HG03196 (cell line): ENCODE measurements around the gene NXN.
"Not testable (repeated sequence)": the region's sequence is repeated elsewhere in the genome, so short reads cannot be mapped to it uniquely, and the experiment has no call there.

Experiments
- ATAC-seq: cut with Tn5 transposase; IDR thresholded peaks from one replicate; pipeline ENCODE4 v1.9.1; 2021; ENCODE audit not compliant: unreplicated experiment

NXN gene

DNA sequence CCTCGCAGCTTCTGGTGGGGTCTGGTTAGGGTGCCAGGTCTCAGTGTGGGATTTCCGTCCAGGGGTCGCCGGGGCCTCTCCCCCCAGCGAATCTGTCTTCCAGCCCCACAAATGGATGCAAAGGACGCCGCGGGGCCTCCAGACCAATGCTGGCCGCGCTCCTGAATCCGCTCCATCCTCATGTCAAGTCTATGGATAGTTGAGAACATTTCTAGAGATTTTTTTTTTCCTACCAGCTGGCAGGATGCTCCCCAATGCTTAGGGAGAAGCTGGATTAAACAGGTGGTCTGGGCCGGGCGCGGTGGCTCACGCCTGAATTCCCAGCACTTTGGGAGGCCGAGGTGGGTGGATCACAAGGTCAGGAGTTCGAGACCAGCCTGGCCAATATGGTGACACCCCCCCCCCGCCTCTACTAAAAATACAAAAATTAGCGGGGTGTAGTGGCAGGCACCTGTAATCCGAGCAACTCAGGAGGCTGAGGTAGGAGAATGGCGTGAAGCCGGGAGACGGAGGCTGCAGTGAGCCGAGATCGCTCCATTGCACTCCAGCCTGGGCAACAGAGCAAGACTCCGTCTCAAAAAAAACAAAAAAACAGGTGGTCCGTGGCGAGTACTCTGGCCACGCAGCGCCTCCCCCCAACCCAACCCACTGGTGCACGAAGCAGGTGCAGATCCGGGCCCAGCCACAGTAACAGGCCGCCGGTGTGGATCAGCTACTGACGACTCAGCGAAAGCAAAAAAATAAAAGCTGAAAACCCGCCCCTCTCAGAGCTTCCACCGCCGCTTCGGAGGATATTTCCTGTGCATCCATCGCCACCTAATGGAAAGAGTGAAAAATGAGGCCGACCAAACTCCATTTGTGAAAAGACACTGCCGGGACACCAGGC is 1.1 kb upstream of the NXN start:
- peak; percentile 47 for ATAC-seq

DNA sequence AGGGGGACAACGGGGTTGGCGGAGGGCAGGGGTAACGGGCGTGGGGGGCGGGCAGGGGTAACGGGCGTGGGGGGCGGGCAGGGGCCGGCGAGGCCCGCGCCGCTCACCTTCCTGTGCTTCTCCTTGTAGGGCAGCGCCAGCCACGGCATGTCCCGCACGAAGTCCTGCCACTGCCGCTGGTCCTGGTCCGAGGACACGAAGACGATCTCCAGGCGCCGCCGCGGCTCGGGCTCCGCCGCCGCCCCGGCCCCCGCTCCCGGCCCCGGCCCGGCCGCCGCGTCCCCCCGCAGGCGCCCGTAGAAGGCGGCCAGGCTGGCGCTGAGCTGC is 401 bp downstream of the NXN start:
- ATAC-seq, result no peak

DNA sequence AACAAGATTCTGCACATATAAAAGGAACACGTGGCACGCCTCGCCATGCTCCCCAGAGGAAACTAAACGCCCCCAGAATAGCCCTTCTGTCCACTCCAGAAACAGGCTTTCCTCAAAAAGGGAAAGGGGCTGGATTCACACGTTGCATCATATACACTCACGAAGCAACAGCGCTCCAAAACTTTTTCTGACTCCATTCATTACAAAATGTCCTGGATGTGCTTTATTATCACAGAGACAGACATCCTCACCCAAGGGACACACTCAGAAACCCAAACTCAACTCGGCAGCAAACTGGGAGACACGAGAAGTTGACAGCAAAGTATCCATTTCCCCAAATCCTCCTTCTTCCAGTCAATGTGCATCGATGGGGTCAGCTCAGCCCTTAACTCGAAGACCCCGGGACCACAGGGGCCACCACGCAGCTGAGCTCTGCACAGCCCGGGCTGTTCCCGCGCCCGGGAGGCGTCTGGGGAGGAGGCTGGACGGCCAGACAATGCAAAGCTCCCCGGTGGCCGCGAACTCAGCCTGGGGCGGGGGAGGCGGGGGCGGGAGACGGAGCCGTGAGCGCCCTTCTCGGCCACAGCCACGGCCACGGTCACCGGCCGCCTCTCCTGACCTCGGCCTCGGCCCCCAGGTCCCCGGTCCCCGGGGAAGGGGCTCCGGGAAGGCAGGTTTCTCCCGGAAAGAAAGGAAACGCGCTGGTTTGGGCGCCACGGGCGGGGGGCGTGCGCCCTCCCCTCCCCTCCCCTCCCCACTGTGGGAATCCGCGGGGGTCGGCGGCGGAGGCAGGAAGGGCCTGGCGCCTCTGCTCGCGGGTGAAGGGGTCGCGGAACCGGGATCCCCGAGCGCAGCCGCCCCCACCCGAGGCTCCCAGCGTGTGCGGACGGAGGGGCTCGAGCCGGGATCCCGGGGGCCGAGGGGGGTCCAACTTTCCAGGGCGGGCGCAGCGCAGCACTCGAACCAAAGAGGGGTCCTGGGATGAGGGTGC is 1.2 kb downstream of the NXN start:
- no peak for ATAC-seq

GRCh38 chr17:977166-977565 is 2.4 kb downstream of the NXN start:
- no peak for ATAC-seq

DNA sequence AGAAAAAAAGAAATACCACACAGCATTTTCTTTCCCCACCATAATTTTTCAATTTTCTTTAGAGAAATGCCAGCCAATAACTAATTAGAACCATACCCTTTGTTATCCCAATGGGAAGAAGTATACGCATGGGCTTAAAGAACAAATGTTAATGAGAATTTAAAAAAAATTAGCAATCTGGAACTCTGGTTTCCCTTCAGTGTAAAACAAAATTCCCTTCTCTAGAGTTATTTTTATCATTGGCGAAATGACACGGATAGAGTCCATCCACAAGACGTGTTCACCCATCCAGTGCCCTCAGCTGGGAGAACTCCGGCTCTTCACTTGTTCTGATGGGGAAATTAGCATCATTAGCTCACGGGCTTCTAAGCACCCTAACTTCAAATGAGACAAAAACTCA is 3.3 kb downstream of the NXN start:
- no peak for ATAC-seq

- ATAC-seq, result no peak
Observed at GRCh38 chr17:975371-975915, 4.1 kb downstream of the NXN start.

- ATAC-seq, result not testable (repeated sequence)
Observed at GRCh38 chr17:974778-975177, 4.8 kb downstream of the NXN start.

DNA sequence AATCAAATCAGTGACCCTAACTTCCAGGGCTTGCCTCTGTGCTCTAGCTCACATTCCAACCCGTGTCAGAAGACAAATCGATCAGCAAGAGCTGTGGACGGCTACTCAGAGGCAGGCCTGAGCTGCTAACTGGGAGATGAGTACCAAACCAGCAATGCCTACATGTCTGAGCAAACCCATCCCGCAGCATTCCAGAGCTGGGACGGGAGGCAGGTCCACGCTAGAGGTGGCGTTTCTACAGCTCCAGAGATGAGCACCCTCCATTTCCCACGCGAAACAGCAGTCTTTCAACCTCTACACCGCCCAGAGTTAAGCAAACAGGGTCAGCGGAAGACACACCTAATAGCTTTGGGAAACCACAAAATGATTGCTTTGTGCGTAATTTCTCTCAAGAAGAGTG is 6.5 kb downstream of the NXN start:
- no peak for ATAC-seq

DNA sequence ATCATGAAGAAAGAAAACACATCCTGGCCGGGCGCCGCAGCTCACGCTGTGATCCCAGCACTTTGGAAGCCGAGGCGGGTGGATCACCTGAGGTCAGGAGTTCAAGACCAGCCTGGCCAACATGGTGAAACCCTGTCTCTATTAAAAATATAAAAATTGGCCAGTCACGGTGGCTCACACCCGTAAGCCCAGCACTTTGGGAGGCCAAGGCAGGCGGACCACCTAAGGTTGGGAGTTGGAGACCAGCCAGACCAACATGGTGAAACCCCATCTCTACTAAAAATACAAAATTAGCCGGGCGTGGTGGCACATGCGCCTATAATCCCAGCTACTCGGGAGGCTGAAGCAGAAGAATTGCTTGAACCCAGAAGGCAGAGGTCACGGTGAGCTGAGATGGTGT is 7.7 kb downstream of the NXN start:
- not testable (repeated sequence) for ATAC-seq

GRCh38 chr17:970364-970763 is 9.2 kb downstream of the NXN start:
- no peak for ATAC-seq

- ATAC-seq, result no peak
Observed at GRCh38 chr17:969811-970355, 9.7 kb downstream of the NXN start.

GRCh38 chr17:968812-969730 is 10.5 kb downstream of the NXN start:
- ATAC-seq, result no peak

GRCh38 chr17:967122-967521 is 12.5 kb downstream of the NXN start:
- no peak for ATAC-seq

DNA sequence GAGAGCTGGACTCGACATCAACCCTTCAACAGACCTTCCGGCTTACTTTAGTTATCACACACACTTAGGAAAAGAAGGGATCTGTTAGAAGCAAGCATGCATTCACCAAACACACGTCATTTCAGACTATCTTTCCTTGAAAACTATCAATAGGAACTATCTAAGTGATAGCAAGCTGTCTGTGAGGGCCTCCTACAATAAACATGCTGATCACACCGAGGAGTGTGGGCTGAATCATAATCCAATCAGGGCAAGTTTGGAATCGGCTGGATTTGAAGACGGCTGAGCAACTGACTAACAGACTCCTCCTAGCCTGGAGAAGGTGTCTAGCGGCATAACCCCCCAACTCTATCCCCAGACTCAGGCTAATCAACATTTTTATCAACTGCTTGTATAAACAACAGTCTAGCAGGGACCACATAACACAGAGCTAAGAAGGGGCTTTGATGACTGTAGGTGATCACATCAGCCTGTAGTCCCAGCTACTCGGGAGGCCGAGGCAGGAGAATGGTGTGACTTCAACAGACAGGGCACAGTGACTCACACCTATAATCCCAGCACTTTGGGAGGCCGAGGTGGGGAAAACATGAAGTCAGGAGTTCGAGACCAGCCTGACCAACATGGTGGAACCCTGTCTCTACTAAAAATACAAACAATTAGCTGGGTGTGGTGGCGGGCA is 14.1 kb downstream of the NXN start:
- ATAC-seq, result no peak

DNA sequence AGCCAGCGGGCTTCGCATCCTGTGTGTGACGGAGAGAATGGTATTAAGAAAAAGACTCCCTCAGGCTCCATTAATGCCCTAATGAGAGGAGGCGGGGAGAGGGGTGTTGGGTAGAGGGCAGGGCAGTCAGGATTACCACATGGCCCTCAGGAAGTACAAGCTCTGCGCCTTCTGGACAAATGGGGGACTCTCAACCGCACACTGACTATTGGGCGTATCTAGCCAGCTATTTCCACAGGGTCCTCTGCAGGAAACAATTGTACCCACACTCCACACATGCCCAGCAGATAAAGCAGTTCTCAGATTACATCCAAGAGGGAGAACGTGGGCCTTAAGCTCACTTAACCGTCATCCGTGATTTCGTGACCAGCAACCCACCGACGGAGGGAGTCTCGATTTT is 14.7 kb downstream of the NXN start:
- no peak for ATAC-seq

DNA sequence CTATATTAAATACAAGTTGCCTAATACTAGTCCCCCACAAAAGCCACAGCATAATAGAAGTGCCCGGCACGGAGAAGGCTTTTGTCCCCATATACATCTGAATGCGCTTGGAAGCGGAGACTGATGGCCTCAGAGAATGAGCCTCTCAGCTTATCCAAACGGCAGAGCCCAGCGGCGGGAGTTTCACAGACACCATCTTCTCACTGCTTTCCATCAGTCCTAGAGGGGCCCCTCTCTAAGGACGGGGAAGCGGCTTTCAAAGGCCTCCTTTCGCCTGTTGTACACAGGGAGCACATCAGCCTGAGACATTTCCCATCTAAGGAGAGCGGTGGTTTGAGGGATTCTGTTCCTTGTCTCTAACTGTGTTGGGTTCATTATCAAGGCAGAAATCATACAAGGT is 16.9 kb downstream of the NXN start:
- no peak for ATAC-seq

DNA sequence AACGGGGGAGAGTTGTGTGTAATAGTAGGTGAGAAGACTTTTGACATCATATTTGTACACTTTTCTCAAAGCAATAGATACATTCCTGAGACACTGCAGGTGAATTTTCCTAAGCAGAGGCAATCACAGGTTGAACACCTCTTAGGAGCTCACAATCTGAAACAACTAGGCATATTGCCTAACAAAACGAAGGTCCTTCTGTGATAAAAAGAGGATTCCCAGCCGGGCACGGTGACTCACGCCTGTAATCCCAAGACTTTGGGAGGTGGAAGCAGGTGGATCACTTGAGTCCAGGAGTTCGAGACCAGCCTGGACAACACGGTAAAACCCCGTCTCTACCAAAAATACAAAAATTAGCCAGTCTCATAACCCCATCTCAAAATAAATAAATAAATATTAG is 17.4 kb downstream of the NXN start:
- ATAC-seq, result no peak

DNA sequence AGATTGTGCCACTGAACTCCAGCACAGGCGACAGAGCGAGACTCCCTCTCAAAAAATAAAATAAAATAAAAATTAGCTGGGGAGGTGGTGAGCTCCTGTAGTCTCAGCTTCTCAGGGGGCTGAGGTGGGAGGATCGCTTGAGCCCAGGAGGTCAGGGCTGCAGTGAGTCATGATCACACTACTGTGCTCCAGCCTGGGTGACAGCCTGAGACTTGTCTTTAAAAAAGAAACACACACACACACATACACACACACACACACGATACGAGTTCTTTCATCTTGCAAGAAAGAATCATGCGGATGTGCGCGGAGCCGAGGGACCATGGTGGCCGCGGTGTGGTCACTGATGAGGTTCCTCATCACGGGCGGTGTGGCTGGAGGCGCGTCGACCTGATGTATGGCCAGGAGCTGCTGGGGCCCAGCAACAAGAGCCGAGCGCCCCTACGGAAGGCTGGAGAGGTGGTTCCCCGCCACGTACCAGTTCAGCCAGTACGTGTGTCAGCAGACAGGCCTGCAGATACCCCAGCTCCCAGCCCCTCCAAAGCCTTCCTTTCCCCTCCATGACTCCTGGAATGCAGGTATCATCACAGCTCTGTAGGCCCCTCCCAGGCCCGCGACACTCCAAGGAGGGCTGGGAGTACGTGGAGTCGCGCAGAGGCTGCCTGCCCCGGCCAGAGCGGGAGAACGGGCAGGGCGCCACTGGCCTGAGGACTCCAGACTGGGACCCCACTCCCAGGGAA is 20.7 kb downstream of the NXN start:
- no peak for ATAC-seq

- ATAC-seq, result no peak
Observed at GRCh38 chr17:957856-958421, 21.6 kb downstream of the NXN start.
